ENCODE measurements around the gene SUCLG2. TPM values are rescaled to one million over a fixed set of nuclear protein-coding genes. Genes with fewer than 3 reads are reported as not detected.

SUCLG2 gene
- total and polyA plus RNA-seq, 10 of the 15 experiments (the other 5 are each of a cell fraction or from before 2014, with no cell fraction given) = 17.8 to 50.9 (median 37.2) TPM

DNA sequence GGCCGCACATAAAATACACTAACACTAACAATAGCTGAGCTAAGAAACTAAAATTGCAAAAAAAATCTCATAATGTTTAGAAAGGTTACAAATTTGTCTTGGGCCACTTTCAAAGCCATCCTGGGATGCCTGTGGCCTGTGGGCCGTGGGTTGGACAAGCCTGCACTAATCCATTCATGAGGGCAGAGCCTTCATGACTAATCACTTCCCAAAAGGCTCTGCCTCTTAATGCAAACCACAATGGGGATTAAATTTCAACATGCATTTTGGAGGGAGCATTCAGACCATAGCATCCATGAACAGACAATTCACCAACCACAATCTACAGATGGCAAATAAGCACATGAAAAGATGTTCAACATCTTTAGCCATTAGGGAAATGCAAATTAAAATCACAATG is 128.2 kb downstream of the SUCLG2 start (continued):
- TF ChIP-seq, protein P1, sequence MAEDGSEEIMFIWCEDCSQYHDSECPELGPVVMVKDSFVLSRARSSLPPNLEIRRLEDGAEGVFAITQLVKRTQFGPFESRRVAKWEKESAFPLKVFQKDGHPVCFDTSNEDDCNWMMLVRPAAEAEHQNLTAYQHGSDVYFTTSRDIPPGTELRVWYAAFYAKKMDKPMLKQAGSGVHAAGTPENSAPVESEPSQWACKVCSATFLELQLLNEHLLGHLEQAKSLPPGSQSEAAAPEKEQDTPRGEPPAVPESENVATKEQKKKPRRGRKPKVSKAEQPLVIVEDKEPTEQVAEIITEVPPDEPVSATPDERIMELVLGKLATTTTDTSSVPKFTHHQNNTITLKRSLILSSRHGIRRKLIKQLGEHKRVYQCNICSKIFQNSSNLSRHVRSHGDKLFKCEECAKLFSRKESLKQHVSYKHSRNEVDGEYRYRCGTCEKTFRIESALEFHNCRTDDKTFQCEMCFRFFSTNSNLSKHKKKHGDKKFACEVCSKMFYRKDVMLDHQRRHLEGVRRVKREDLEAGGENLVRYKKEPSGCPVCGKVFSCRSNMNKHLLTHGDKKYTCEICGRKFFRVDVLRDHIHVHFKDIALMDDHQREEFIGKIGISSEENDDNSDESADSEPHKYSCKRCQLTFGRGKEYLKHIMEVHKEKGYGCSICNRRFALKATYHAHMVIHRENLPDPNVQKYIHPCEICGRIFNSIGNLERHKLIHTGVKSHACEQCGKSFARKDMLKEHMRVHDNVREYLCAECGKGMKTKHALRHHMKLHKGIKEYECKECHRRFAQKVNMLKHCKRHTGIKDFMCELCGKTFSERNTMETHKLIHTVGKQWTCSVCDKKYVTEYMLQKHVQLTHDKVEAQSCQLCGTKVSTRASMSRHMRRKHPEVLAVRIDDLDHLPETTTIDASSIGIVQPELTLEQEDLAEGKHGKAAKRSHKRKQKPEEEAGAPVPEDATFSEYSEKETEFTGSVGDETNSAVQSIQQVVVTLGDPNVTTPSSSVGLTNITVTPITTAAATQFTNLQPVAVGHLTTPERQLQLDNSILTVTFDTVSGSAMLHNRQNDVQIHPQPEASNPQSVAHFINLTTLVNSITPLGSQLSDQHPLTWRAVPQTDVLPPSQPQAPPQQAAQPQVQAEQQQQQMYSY (CRISPR knock-in tag; IDR thresholded peaks at IDR 0.05) = no peak

DNA sequence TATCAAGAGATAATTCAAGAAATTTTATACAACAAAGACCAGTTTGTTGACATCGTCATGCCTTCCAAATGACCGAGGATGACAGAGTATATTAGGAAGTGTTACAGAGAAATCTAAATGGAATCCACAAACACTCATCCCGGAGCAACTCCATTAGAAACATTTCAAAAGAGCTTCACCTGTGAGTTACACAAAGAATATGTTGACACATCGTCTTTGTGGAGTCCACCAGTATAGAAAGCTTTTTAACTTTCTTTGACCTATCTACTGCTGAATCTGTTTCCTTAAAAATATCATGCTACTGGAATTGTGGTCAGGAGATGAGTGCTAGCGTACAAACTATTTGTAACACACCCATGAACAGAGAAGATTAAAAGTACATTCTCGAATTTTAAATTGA is 130.4 kb downstream of the SUCLG2 start:
- no peaks in the 10 kb centered on the region for H3K9me3 ChIP-seq (replicated peaks; ENCODE audit: control insufficient read depth, insufficient read depth, low read length)
- BruUV-seq (replicated peaks) = no TSS peak
- ATAC-seq = no peak
- ChIA-PET SMC1A (ENCODE audit: uncharacterized antibody, unreplicated experiment) (interaction anchor here (0.9 to 1.2 kb wide), 2 partner anchors 18 to 132 kb away, joined by 3 to 4 read pairs; no protein-coding TSS in a partner anchor), POLR2A (no interaction called here), RAD21 (ENCODE audit: unreplicated experiment) (no interaction called here), CTCF (no interaction called here)
- no peaks in the 10 kb centered on the region for H4K20me1 ChIP-seq (ENCODE audit: control insufficient read depth, insufficient read depth)
- no peak overlapping the region for H2AFZ ChIP-seq (ENCODE audit: control insufficient read depth, low read depth, low read length)
- no peak overlapping the region for H3K4me3 ChIP-seq
- no peaks in the 10 kb centered on the region for H3K79me2 ChIP-seq (ENCODE audit: control insufficient read depth, insufficient read depth, low read length)
- H3K27ac ChIP-seq (ENCODE audit: control insufficient read depth, insufficient read depth) = no peak overlapping the region
- intact Hi-C loops (cut with micrococcal nuclease; ENCODE audit: unreplicated experiment) = no loop called here
- no peak overlapping the region for H3K4me2 ChIP-seq (ENCODE audit: control insufficient read depth, insufficient read depth)
- no peak for FAIRE-seq
- H3K9ac ChIP-seq (ENCODE audit: control insufficient read depth, insufficient read depth, low read length) = no peak overlapping the region
- in situ Hi-C loops (cut with MboI) = no loop called here
- WGBS (ENCODE audit: insufficient coverage, insufficient replicate concordance, low lambda C conversion rate, missing lambda C conversion rate) = 82% methylated on average over 6 of the region's 6 CpGs
- no peak for DNase-seq (ENCODE audit: low read depth, low spot score)
- no peaks in the 10 kb centered on the region for H3K4me1 ChIP-seq (ENCODE audit: control insufficient read depth, insufficient read depth, low read length)
- H3K27me3 ChIP-seq (replicated peaks in 1 of 2; ENCODE audit: control insufficient read depth in 2 of 2, insufficient read depth in 2 of 2, low read length in 1 of 2) = no peaks in the 10 kb centered on the region
- H3K36me3 ChIP-seq (ENCODE audit: control insufficient read depth in 2 of 2, insufficient read depth in 2 of 2, low read length in 1 of 2) = peaks cover 0 to 6% of the 10 kb centered on the region in 2 experiments; a peak in 1 of 4 replicates
- TF ChIP-seq BRCA1 (IDR thresholded peaks at IDR 0.05; ENCODE audit: low read depth, low read length) (no peak), HCFC1 (IDR thresholded peaks at IDR 0.05; ENCODE audit: low read length) (no peak), ETV6 (conservative IDR thresholded peaks at IDR 0.05 in 1 of 2, IDR thresholded peaks at IDR 0.05 in 1 of 2; ENCODE audit: borderline replicate concordance in 1 of 2, low read depth in 1 of 2) (no peak), FOXM1 (IDR thresholded peaks at IDR 0.05; ENCODE audit: low read depth, low read length) (no peak), TCF7 (IDR thresholded peaks at IDR 0.05; ENCODE audit: borderline replicate concordance) (no peak), ZNF24 (IDR thresholded peaks at IDR 0.05) (no peak)
- TF ChIP-seq, protein P1 (CRISPR knock-in tag; IDR thresholded peaks at IDR 0.05) = no peak
- TF ChIP-seq, protein P2, sequence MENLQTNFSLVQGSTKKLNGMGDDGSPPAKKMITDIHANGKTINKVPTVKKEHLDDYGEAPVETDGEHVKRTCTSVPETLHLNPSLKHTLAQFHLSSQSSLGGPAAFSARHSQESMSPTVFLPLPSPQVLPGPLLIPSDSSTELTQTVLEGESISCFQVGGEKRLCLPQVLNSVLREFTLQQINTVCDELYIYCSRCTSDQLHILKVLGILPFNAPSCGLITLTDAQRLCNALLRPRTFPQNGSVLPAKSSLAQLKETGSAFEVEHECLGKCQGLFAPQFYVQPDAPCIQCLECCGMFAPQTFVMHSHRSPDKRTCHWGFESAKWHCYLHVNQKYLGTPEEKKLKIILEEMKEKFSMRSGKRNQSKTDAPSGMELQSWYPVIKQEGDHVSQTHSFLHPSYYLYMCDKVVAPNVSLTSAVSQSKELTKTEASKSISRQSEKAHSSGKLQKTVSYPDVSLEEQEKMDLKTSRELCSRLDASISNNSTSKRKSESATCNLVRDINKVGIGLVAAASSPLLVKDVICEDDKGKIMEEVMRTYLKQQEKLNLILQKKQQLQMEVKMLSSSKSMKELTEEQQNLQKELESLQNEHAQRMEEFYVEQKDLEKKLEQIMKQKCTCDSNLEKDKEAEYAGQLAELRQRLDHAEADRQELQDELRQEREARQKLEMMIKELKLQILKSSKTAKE (IDR thresholded peaks at IDR 0.05; ENCODE audit: low read depth, poor library complexity, severe bottlenecking) = no peak
- TF ChIP-seq, protein P3, sequence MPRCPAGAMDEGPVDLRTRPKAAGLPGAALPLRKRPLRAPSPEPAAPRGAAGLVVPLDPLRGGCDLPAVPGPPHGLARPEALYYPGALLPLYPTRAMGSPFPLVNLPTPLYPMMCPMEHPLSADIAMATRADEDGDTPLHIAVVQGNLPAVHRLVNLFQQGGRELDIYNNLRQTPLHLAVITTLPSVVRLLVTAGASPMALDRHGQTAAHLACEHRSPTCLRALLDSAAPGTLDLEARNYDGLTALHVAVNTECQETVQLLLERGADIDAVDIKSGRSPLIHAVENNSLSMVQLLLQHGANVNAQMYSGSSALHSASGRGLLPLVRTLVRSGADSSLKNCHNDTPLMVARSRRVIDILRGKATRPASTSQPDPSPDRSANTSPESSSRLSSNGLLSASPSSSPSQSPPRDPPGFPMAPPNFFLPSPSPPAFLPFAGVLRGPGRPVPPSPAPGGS (IDR thresholded peaks at IDR 0.05; ENCODE audit: borderline replicate concordance, insufficient read depth, low read depth, low read length, poor library complexity, severe bottlenecking) = no peak
- TF ChIP-seq, protein P4, sequence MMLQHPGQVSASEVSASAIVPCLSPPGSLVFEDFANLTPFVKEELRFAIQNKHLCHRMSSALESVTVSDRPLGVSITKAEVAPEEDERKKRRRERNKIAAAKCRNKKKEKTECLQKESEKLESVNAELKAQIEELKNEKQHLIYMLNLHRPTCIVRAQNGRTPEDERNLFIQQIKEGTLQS (IDR thresholded peaks at IDR 0.05; ENCODE audit: borderline replicate concordance, extremely low read depth, low read depth, low read length) = no peak
